GM12873 (cell line): ENCODE results near the gene COASY.

Experiments used
- CTCF ChIP-seq: IDR thresholded peaks from 2 replicates; pipeline ENCODE4 v1.5.1; 2012; ENCODE audit warnings: low read depth, mild to moderate bottlenecking, moderate library complexity, low read length, control low read depth; ENCODE audit not compliant: insufficient read depth; ENCODE audit errors: missing control alignments

The COASY gene

GRCh38 chr17:42522263-42522790 is 39.6 kb upstream of the COASY start:
- TF ChIP-seq CTCF = no peak

- no peak for TF ChIP-seq CTCF
Measured at GRCh38 chr17:42522798-42523278, 39.1 kb upstream of the COASY start.

DNA sequence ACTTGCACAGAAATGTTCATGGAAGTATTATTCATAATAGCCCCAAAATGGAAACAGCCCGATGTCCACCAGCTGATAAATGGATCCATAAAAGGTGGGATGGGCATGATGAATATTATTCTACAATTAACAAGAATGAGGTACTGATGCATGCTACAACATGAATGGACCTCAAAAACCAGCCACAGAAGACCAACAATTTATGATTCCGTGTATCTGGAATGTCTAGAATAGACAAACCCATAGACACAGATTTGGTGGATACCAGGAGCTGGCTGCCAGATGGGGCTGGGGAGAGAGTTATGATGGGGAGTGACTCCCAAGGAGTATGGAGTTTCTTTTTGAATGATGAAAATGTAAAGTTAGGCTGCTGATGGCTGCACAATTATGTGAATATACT is 36.7 kb upstream of the COASY start:
- no peak for TF ChIP-seq CTCF

DNA sequence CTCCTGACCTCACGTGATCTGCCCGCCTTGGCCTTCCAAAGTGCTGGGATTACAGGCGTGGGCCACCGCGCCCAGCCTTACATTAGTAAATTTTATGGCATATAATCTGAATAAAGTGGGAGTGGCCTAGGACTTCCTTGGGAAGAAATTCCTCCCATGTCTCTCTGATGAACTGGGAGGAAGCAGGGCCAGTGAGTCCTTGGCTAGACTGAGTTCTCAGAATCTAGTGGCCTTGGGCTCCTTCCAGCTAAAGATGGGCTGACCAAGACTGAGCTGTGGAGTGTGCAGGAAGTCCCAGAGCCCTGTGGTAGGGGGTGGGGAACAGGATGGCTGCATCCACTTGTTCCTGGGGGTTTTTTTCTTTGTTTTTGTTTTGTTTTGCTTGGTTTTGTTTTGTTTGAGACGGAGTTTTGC is 35.9 kb upstream of the COASY start:
- TF ChIP-seq CTCF = no peak

- no peak for TF ChIP-seq CTCF
Measured at GRCh38 chr17:42527932-42528331, 34.0 kb upstream of the COASY start.

DNA sequence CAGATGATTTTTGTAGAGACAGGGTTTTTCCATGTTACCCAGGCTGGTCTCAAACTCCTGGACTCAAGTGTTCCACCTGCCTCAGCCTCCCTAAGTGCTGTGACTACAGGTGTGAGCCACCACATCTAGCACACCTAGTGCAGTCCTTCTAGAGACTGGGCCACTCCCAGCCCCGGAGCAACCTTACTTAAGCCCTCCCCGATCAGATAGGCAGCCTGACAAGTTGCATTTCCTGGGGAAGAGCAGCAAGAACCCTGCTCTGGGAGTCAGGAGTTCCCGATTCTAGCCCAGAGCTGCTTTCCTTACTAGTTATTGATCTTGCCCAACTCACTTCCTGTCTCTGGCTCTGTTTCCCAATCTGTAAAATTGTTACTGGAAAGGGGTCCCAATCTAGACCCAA is 32.9 kb upstream of the COASY start:
- no peak for TF ChIP-seq CTCF

GRCh38 chr17:42530952-42531454 is 30.9 kb upstream of the COASY start:
- TF ChIP-seq CTCF = no peak
